Subcutaneous abdominal adipose tissue (tissue), 5 donors: ENCODE data around the gene TMEM207.

ENCODE experiments used
- H3K27ac ChIP-seq: one replicate; pipeline ENCODE4 v1.7.0; 2013; ENCODE audit warnings: low read depth, mild to moderate bottlenecking, inconsistent platforms, low read length, moderate library complexity
- H3K27me3 ChIP-seq, 5 donors: one replicate each; pipeline ENCODE4 v1.7.0; 2013; ENCODE audit warnings: low read length in 5 of 5, inconsistent platforms in 1 of 5; ENCODE audit not compliant: control insufficient read depth in 5 of 5, insufficient read depth in 4 of 5
- H3K36me3 ChIP-seq, 5 donors: one replicate each; pipeline ENCODE4 v1.7.0; 2013; ENCODE audit warnings: low read length in 5 of 5; ENCODE audit not compliant: control insufficient read depth in 5 of 5, insufficient read depth in 5 of 5
- H3K4me1 ChIP-seq, 5 donors: one replicate each; pipeline ENCODE4 v1.7.0; 2013; ENCODE audit warnings: low read length in 5 of 5, mild to moderate bottlenecking in 3 of 5, moderate library complexity in 1 of 5; ENCODE audit not compliant: control insufficient read depth in 5 of 5, insufficient read depth in 5 of 5
- H3K4me3 ChIP-seq, 5 donors: one replicate each; pipeline ENCODE4 v1.7.0; 2013; ENCODE audit warnings: low read length in 5 of 5, low read depth in 1 of 5
- H3K9ac ChIP-seq, 5 donors: one replicate each; pipeline ENCODE4 v1.7.0; 2013; ENCODE audit warnings: low read length in 5 of 5, mild to moderate bottlenecking in 4 of 5, moderate library complexity in 3 of 5
- H3K9me3 ChIP-seq, 5 donors: one replicate each; pipeline ENCODE4 v1.7.0; 2013; ENCODE audit warnings: low read length in 5 of 5; ENCODE audit not compliant: control insufficient read depth in 5 of 5
- donor health status: healthy.
- donor health status: healthy.
- donor health status: healthy.
- donor health status: healthy.
- donor health status: healthy.

The TMEM207 gene

DNA sequence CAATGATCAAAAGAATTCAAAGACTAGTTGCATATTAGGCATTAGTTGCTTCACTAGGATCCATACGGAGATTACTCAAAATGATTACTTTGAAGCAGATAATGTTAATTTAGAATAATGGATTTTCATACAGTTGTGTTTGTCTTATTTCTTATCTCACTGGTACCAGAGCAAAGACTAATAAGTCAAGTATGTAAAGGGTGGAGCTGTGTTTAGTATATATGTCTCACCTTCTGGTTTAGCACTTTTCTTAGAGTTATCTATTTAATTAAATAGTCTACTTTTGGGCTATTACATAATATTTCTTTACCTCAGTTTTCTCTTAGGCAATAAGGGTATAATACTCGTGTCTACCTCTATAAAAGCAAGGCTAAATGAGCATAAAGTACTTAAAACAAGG lies 18.8 kb downstream of the TMEM207 start:
- Histone ChIP-seq H3K4me3 (no peak overlapping the region), H3K4me1 (no peaks in the 10 kb centered on the region), H3K27ac (no peak overlapping the region), H3K9me3 (no peaks in the 10 kb centered on the region), H3K27me3 (peaks cover 0 to 2% (median 0%) of the 10 kb centered on the region in 5 donors), H3K9ac (no peak overlapping the region), H3K36me3 (no peaks in the 10 kb centered on the region)

DNA sequence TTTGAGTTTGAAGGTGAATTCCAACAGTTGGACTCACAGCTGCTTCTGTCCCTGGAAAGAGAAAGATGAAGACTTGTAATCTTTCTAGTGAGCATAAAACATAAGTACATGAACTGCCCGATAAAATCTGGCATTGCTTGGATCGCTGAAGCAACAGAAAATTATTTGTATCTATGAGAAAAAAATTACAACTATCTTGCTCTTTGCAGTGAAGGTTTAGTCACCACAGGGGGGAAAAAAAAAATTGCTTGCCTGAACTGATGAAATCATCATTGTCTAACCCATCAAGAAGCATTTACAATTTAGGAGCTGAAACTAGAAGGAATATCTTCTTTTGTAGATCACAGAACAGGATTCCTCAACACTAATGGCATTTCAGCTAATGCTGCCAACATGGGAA lies 20.0 kb downstream of the TMEM207 start:
- Histone ChIP-seq H3K9me3 (no peaks in the 10 kb centered on the region), H3K27ac (no peak overlapping the region), H3K9ac (no peak overlapping the region), H3K4me1 (no peaks in the 10 kb centered on the region), H3K27me3 (no peaks in the 10 kb centered on the region), H3K4me3 (no peak overlapping the region), H3K36me3 (no peaks in the 10 kb centered on the region)

DNA sequence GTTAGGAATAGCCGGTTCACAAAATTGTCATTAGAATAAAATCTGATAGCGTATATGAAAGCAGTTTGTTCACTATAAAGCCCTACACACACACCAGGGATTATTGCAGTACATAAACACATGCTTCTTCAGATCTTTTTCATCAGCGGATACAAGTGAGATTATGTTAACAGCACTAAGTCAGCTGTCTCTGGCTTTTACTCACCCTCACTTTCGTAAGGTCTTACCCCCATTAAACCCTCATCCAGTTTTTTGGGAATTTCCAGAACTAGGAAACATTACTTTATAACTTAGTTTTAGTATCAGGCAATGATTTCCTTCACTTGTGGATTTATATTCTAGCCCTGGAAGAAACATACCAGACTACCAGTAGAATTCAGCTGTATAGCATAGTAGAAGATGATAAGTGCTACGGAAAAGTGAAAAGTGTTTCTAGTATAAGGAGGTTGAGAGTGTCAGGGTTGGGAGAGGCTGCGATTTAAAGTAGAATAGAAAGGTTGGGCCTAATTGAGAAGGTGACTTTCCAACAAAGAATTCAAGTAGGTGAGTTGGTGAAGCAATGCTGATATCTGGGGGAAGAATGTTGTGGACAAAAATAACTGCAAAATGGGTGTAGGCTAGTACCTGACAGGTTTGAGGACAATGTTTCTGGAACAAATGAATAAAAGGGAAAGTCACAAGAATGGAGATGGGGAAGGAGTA lies 22.7 kb downstream of the TMEM207 start:
- Histone ChIP-seq H3K4me1 (no peaks in the 10 kb centered on the region), H3K27me3 (no peaks in the 10 kb centered on the region), H3K4me3 (no peak overlapping the region), H3K27ac (no peak overlapping the region), H3K9ac (no peak overlapping the region), H3K9me3 (no peaks in the 10 kb centered on the region), H3K36me3 (no peaks in the 10 kb centered on the region)

DNA sequence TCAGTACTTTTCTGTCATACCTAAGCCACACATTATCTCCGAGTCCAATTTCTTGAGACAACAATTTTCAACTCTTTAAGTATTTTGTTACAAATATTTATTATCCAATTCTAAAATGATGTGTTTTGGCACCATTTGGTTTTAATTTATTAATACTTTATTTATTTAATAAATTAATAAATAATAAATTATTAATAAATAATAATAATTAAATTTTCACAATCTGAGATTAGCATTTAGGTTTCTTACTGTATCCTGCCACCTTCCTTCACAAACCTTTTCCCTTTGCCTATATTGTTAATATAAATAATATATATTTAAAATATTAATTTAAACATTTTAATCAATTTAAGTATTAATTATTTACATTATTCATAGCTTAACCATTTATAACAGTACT lies 23.9 kb downstream of the TMEM207 start:
- no peaks in the 10 kb centered on the region for H3K4me1 ChIP-seq
- no peaks in the 10 kb centered on the region for H3K27me3 ChIP-seq
- no peaks in the 10 kb centered on the region for H3K9me3 ChIP-seq
- H3K36me3 ChIP-seq, result no peaks in the 10 kb centered on the region
- H3K9ac ChIP-seq, result no peak overlapping the region
- no peak overlapping the region for H3K27ac ChIP-seq
- H3K4me3 ChIP-seq, result no peak overlapping the region

DNA sequence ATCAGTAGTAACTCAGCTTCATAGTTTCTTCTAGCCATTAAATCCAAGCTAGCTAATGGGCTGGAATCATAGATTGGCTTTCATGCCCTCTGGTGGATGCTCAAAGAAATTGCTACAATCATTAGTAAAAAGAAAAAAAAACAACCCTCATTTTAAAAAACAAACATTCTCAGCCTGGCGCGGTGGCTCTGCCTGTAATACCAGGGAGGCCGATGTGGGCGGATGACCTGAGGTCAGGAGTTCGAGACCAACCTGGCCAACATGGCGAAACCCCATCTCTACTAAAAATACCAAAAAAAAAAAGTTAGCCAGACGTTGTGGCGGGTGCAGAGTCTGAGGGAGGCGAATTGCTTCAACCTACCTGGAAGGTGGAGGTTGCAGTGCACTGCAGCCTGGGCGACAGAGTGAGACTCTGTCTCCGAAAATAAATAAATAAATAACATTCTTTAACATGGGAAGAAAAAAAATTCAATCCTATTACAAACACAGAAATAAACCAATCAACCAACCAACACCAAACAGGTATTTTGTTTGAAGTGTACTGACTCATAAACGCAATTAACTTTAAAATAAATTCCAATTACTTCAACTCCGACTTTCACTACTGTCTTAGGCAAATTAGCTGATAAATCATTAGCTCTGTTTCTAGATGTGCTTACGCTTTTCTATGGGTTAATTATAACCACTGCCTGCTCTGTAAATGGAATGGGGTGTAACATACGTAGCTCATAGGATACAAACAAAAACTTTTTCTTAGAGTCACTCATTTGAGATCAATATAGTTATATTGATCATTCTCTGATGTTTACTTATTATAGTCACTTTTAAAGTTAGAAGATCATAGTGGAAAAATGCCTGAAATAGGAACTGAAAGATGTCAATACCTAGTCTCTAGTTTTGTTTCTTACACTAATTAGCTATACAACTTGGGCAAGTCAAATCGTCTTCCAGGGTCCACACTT lies 24.9 kb downstream of the TMEM207 start:
- H3K9ac ChIP-seq, result no peak overlapping the region
- H3K9me3 ChIP-seq, result no peaks in the 10 kb centered on the region
- H3K36me3 ChIP-seq, result no peaks in the 10 kb centered on the region
- no peaks in the 10 kb centered on the region for H3K27me3 ChIP-seq
- H3K27ac ChIP-seq, result no peak overlapping the region
- H3K4me3 ChIP-seq, result no peak overlapping the region
- H3K4me1 ChIP-seq, result no peaks in the 10 kb centered on the region

DNA sequence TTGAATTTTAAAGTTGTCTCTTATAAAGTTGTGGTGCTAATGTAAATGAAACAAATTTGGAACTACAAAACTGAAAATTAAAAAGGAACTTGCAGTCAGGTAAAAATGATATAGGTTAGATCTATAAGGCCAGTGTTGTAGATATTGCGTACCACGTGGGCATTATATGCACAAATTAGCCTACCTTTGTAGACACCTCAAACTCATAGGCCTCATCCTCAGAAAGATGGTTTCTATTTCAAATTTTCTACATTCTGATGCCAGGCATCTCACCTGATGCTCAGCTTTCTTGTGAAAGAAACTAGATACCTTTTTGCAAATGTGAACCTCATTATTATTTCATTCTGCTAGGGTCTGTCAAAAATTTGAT lies 25.6 kb downstream of the TMEM207 start:
- Histone ChIP-seq H3K4me1 (no peaks in the 10 kb centered on the region), H3K4me3 (no peak overlapping the region), H3K9ac (no peak overlapping the region), H3K36me3 (no peaks in the 10 kb centered on the region), H3K27me3 (no peaks in the 10 kb centered on the region), H3K27ac (no peak overlapping the region), H3K9me3 (no peaks in the 10 kb centered on the region)

DNA sequence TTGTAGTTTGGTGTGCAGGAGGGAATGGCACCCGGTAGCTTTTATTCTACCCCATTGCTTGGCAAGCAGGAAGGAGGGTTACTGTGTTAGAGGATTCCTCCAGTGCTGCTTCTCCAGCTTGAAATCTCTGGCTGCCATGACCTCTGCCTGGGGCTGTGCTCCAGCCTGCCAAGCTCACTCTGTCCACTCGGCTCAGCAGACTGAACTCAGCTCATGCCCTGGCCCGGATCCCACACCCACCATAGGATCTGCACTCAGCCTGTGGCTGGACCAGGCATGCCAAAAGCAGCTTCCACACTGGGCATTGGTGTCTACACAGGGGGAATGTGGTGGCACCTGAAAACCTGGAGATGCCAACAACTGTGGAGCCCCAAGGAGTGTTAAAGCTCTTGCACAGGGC lies 35.4 kb downstream of the TMEM207 start:
- Histone ChIP-seq H3K9me3 (no peaks in the 10 kb centered on the region), H3K4me3 (no peak overlapping the region), H3K36me3 (no peaks in the 10 kb centered on the region), H3K4me1 (no peaks in the 10 kb centered on the region), H3K27ac (no peak overlapping the region), H3K9ac (no peak overlapping the region), H3K27me3 (no peaks in the 10 kb centered on the region)

DNA sequence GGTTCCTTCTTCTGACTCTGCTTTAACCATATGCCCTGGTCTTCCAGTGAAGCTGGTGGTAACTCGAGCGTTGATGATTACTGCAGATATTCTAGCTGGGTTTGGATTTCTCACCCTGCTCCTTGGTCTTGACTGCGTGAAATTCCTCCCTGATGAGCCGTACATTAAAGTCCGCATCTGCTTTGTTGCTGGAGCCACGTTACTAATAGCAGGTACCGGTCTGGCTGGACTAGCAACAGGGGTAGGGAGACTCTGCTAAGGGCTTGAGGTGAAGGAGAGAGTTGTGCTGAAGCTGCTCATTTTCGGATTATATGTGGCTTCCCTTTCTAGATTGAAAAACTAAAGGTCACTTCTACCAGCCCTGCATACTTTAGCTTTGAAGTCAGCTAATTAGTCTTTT lies 45.0 kb downstream of the TMEM207 start:
- Histone ChIP-seq H3K4me1 (peaks cover 0 to 2% (median 0%) of the 10 kb centered on the region in 5 donors), H3K27ac (no peak overlapping the region), H3K4me3 (no peak overlapping the region), H3K9me3 (no peaks in the 10 kb centered on the region), H3K27me3 (no peaks in the 10 kb centered on the region), H3K36me3 (no peaks in the 10 kb centered on the region), H3K9ac (no peak overlapping the region)

DNA sequence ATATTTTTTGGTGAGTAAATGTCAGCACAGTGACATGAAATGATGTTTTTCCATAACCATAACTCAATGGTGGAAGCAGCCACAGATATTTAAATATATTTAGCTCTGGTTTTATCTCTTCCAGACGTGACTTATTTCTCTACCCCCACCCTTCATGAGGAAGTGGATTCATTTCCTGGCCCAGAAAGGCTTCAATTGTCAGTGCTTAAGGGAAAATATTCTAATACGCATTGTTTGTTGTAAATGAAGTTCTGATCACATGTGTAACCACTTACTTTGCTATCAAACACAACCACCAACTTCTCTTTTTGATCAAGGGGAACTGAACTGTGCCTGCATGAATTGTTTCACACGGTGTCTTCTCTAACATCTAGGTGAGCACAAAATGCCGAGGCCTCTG lies 47.7 kb downstream of the TMEM207 start:
- H3K27ac ChIP-seq, result no peak overlapping the region
- no peaks in the 10 kb centered on the region for H3K9me3 ChIP-seq
- no peaks in the 10 kb centered on the region for H3K36me3 ChIP-seq
- H3K9ac ChIP-seq, result no peak overlapping the region
- peaks cover 0 to 2% (median 0%) of the 10 kb centered on the region in 5 donors for H3K4me1 ChIP-seq
- H3K27me3 ChIP-seq, result no peaks in the 10 kb centered on the region
- no peak overlapping the region for H3K4me3 ChIP-seq

DNA sequence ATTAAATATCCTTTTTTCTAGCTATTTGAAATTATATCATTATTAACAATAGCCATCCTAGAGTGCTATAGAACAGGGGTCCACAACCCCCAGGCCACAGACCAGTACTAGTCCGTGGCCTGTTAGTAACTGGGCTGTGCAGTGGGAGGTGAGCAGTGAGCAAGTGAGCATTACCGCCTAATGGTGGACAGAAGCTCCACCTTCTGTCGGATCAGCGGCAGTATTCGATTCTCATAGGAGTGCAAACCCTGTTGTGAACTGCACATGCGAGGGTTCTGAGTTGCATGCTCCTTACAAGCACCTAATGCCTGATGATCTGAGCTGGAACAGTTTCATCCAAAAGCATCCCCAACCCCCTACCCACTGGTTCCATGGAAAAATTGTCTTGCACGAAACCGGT lies 50.0 kb downstream of the TMEM207 start:
- no peaks in the 10 kb centered on the region for H3K9me3 ChIP-seq

More for the DNA sequence above, 50.0 kb downstream of the TMEM207 start:
- Histone ChIP-seq H3K4me3 (no peak overlapping the region), H3K4me1 (peaks cover 0 to 2% (median 0%) of the 10 kb centered on the region in 5 donors), H3K9ac (no peak overlapping the region), H3K36me3 (no peaks in the 10 kb centered on the region), H3K27me3 (no peaks in the 10 kb centered on the region), H3K27ac (no peak overlapping the region)
